CD14-positive monocyte (primary cell): Measurements from ENCODE around the gene IL3RA. TPM values are rescaled to one million over a fixed set of nuclear protein-coding genes. Genes with fewer than 3 reads are reported as not detected.

Experiments
- DNase-seq, 3 donors: peaks; one replicate each; pipeline ENCODE4 v3.0.0-alpha.2; 2011 to 2022
- H2AFZ ChIP-seq: 2 replicates; pipeline ENCODE4 v1.6.0; 2012; ENCODE audit warnings: mild to moderate bottlenecking, low read depth, low read length, inconsistent platforms; ENCODE audit not compliant: insufficient read depth, poor library complexity, severe bottlenecking
- H3K27ac ChIP-seq, 2 donors: 1 replicate in 1 of 2; 2 replicates in 1 of 2; pipeline ENCODE4 v1.5.1; 2012 to 2013; ENCODE audit warnings: low read length in 2 of 2, control low read depth in 1 of 2, inconsistent platforms in 1 of 2, low read depth in 1 of 2, mild to moderate bottlenecking in 1 of 2
- H3K27me3 ChIP-seq, 2 donors: one replicate each; pipeline versions ENCODE4 v1.6.0 to v1.6.1; 2011 to 2013; ENCODE audit warnings: low read length in 2 of 2; ENCODE audit not compliant: control insufficient read depth in 2 of 2, insufficient read depth in 2 of 2
- H3K36me3 ChIP-seq, 2 donors: replicated peaks in 1 of 2; 1 replicate in 1 of 2; 2 replicates in 1 of 2; pipeline versions ENCODE4 v1.5.1 to v1.6.1; 2012 to 2013; ENCODE audit warnings: low read length in 2 of 2, control low read depth in 1 of 2, inconsistent platforms in 1 of 2, mild to moderate bottlenecking in 1 of 2; ENCODE audit not compliant: insufficient read depth in 2 of 2, control insufficient read depth in 1 of 2
- H3K4me1 ChIP-seq, 2 donors: 1 replicate in 1 of 2; 2 replicates in 1 of 2; pipeline versions ENCODE4 v1.5.1 to v1.6.1; 2012 to 2013; ENCODE audit warnings: low read length in 2 of 2, control low read depth in 1 of 2, inconsistent platforms in 1 of 2, mild to moderate bottlenecking in 1 of 2, moderate library complexity in 1 of 2; ENCODE audit not compliant: insufficient read depth in 2 of 2, control insufficient read depth in 1 of 2
- H3K4me2 ChIP-seq: replicated peaks from 2 replicates; pipeline ENCODE3; 2012; ENCODE audit warnings: low read length, moderate library complexity, mild to moderate bottlenecking; ENCODE audit not compliant: poor library complexity, severe bottlenecking; ENCODE audit errors: extremely low read depth
- H3K4me3 ChIP-seq, 3 experiments: fragments of 200-600 bp in 1 of 3; sonication (generic) in 1 of 3; replicated peaks in 1 of 3; 1 replicate in 2 of 3; 2 replicates in 1 of 3; pipeline ENCODE4 v1.5.1; 2011 to 2013; ENCODE audit warnings: low read length in 3 of 3, mild to moderate bottlenecking in 3 of 3, control low read depth in 2 of 3, low read depth in 2 of 3, inconsistent platforms in 1 of 3, moderate library complexity in 1 of 3
- H3K79me2 ChIP-seq: 2 replicates; pipeline ENCODE4 v1.6.0; 2012; ENCODE audit warnings: mild to moderate bottlenecking, control low read depth, inconsistent platforms, low read length, moderate library complexity; ENCODE audit not compliant: insufficient read depth
- H3K9ac ChIP-seq: 2 replicates; pipeline ENCODE4 v1.6.0; 2017; ENCODE audit warnings: low read length, mild to moderate bottlenecking; ENCODE audit not compliant: insufficient read depth, poor library complexity, severe bottlenecking
- H3K9me3 ChIP-seq, 2 donors: replicated peaks in 1 of 2; 1 replicate in 1 of 2; 2 replicates in 1 of 2; pipeline versions ENCODE4 v1.5.1 to v1.6.1; 2012 to 2013; ENCODE audit warnings: low read length in 2 of 2, control low read depth in 1 of 2; ENCODE audit not compliant: control insufficient read depth in 1 of 2, insufficient read depth in 1 of 2
- H4K20me1 ChIP-seq: 2 replicates; pipeline ENCODE4 v1.6.0; 2012; ENCODE audit warnings: mild to moderate bottlenecking, low read length, control low read depth, moderate library complexity; ENCODE audit not compliant: insufficient read depth
- H3K27ac Mint-ChIP-seq, 7 donors: one replicate each; pipeline ENCODE4 v1.8.0; 2020; ENCODE audit warnings: mild to moderate bottlenecking in 7 of 7, mixed read lengths in 7 of 7, moderate library complexity in 6 of 7, inconsistent platforms in 2 of 7
- H3K27me3 Mint-ChIP-seq, 3 donors: one replicate each; pipeline ENCODE4 v1.8.0; 2021 to 2022; ENCODE audit warnings: low read depth in 3 of 3, mild to moderate bottlenecking in 3 of 3, mixed read lengths in 3 of 3, moderate library complexity in 3 of 3, inconsistent platforms in 1 of 3
- H3K36me3 Mint-ChIP-seq, 2 donors: one replicate each; pipeline ENCODE4 v1.8.0; 2020; ENCODE audit warnings: mixed read lengths in 2 of 2, inconsistent platforms in 1 of 2, mild to moderate bottlenecking in 1 of 2
- H3K4me1 Mint-ChIP-seq: one replicate; pipeline ENCODE4 v1.8.0; 2020; ENCODE audit warnings: mild to moderate bottlenecking, mixed read lengths
- H3K4me3 Mint-ChIP-seq, 2 donors: one replicate each; pipeline ENCODE4 v1.8.0; 2020; ENCODE audit warnings: mild to moderate bottlenecking in 2 of 2, mixed read lengths in 2 of 2, moderate library complexity in 1 of 2
- H3K9me3 Mint-ChIP-seq, 7 donors: one replicate each; pipeline ENCODE4 v1.8.0; 2020 to 2022; ENCODE audit warnings: mixed read lengths in 7 of 7, mild to moderate bottlenecking in 6 of 7, moderate library complexity in 6 of 7, inconsistent platforms in 2 of 7
- CTCF ChIP-seq: fragments of 200-600 bp; IDR thresholded peaks from one replicate; pipeline ENCODE4 v1.8.0; 2022; ENCODE audit warnings: antibody characterized with exemption, mild to moderate bottlenecking
- WGBS: methylation state at CpG from one replicate; pipeline ENCODE4 v1.1.5; 2013; ENCODE audit warnings: missing lambda C conversion rate; ENCODE audit not compliant: insufficient coverage; 5-methylcytosine and 5-hydroxymethylcytosine counted together
- intact Hi-C, 2 donors: fragments of 100-400 bp; cut with micrococcal nuclease; formaldehyde crosslinking; loops; one replicate each; pipeline versions ENCODE4 v1.15.0 to v1.15.1; 2023
- polyA plus RNA-seq, 3 donors: library from polyadenylated mRNA; depleted of rRNA in 1 of 3; unstranded in 2 of 3; stranded (reverse) in 1 of 3; fragments of 300-500 nt in 2 of 3; fragments of >200 nt in 1 of 3; fragmentation: Illumina TruSeq in 2 of 3; gene quantifications; 1 replicate in 2 of 3; 2 replicates in 1 of 3; pipeline ENCODE4 v1.2.3, GENCODE V29; 2012 to 2021

IL3RA gene
- polyA plus RNA-seq, 3 donors, result 2.9 to 12.0 (median 4.4) TPM

- no peaks in the 10 kb centered on the region for H3K27me3 ChIP-seq
- H3K79me2 ChIP-seq, result peaks cover 4% of the 10 kb centered on the region
- intact Hi-C loops, result loop anchor here in 1 of 2 donors (5.0 kb wide), 1 partner anchor 34 kb away; no protein-coding TSS in a partner anchor
- H3K4me2 ChIP-seq, result no peak overlapping the region
- H2AFZ ChIP-seq, result no peak overlapping the region
- H3K27ac Mint-ChIP-seq, result peak overlapping the region in 6 of 7 donors; percentile 74 to 88 (median 81)
- peaks cover 0 to 1% (median 0%) of the 10 kb centered on the region in 3 donors for H3K27me3 Mint-ChIP-seq
- H3K4me3 ChIP-seq, result no peak overlapping the region
- no peak overlapping the region for H3K9ac ChIP-seq
- H3K4me1 Mint-ChIP-seq, result peaks cover 35% of the 10 kb centered on the region
- no peak overlapping the region for H3K27ac ChIP-seq
- H3K9me3 ChIP-seq, result no peaks in the 10 kb centered on the region
- H3K4me1 ChIP-seq, result peaks cover 28 to 32% of the 10 kb centered on the region in 2 donors
- H3K36me3 Mint-ChIP-seq, result peaks cover 36 to 45% of the 10 kb centered on the region in 2 donors
- no peak for TF ChIP-seq CTCF
- no peak overlapping the region for H3K4me3 Mint-ChIP-seq
- H3K9me3 Mint-ChIP-seq, result peaks cover 0 to 1% (median 0%) of the 10 kb centered on the region in 7 donors
- H4K20me1 ChIP-seq, result peaks cover under 1% of the 10 kb centered on the region
- 100% methylated on average over 2 of the region's 7 CpGs for WGBS
- peaks cover 30 to 41% of the 10 kb centered on the region in 2 donors for H3K36me3 ChIP-seq
- DNase-seq, result no peak
These were observed 22.8 kb upstream of the IL3RA start for GRCh38 chrX:1313788-1314187.

- no peak for TF ChIP-seq CTCF
- H3K27me3 ChIP-seq, result no peaks in the 10 kb centered on the region
- H3K4me1 ChIP-seq, result peaks cover 48 to 57% of the 10 kb centered on the region in 2 donors
- Mint-ChIP-seq H3K4me3 (peak overlapping the region; percentile 58 to 79), H3K36me3 (peaks cover 18 to 25% of the 10 kb centered on the region in 2 donors), H3K27me3 (peaks cover 0 to 4% (median 0%) of the 10 kb centered on the region in 3 donors), H3K27ac (peak overlapping the region; percentile 94 to 99 (median 95)), H3K9me3 (peaks cover 0 to 2% (median 0%) of the 10 kb centered on the region in 7 donors), H3K4me1 (peaks cover 55% of the 10 kb centered on the region)
- peak overlapping the region; percentile 39 for H3K9ac ChIP-seq
- no peaks in the 10 kb centered on the region for H3K9me3 ChIP-seq
- H2AFZ ChIP-seq, result no peak overlapping the region
- H3K4me3 ChIP-seq, result peak overlapping the region in 1 of 3 experiments; percentile 51
- H3K4me2 ChIP-seq, result peak overlapping the region; percentile 70
- H4K20me1 ChIP-seq, result no peaks in the 10 kb centered on the region
- 5% methylated on average over 10 of the region's 18 CpGs for WGBS
- intact Hi-C loops, result loop anchor here in 1 of 2 donors (5.0 kb wide), 2 partner anchors 34 to 69 kb away; no protein-coding TSS in a partner anchor
- peak overlapping the region; percentile 81 to 90 for H3K27ac ChIP-seq
- peaks cover 4% of the 10 kb centered on the region for H3K79me2 ChIP-seq
- H3K36me3 ChIP-seq, result peaks cover 13 to 16% of the 10 kb centered on the region in 2 donors
- peak; percentile 98 to 99 (median 98) for DNase-seq
These were observed 20.1 kb upstream of the IL3RA start for GRCh38 chrX:1316527-1316926.
